ENCODE measurements around the gene GPSM3.

DNA sequence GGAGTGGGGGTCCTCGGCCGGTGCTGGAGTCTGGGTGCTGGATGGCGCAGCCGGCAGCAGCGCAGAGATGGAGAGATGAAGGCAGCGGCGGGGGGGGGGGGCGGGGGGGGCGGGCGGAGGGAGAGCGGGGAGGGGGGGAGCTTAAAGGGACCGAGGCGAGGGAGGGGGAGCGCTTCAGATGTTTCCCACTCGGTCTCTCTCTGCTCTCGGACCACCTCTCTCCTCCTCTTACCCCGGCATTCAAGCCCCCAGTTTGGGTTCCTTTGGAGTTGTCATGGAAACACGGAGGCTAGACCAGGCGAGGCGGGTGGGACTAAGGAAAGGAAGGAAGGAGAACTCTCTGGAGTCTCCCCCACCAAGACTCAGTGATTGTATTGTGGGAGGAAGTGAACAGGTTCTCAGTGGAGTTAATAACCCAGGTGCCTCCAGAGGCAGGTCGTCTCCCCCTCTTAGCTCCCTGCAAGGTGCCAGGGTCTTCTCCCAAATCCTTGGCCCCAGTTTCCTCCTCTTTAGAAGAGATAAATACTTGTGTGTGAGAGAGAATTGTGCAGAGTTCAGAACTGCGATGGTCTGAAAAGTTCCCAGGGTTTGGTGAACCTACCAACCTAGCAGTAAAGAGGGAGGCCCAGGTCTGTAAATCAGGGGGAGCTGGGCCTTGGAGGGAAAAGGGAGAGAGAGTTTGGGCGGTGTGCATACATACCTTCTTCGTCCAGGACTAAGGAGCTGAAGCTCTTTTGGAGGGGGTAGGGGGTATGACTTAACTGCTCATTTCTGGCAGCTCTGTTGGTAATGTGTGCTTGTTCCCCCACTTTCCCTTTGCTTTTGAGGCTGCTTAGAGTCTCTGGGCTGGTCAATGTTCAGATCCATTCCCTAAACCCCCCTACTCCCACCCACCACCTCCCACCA lies 40.3 kb downstream of the GPSM3 start, which contains the start of gene PRRT1:
- TF ChIP-seq, protein P1, sequence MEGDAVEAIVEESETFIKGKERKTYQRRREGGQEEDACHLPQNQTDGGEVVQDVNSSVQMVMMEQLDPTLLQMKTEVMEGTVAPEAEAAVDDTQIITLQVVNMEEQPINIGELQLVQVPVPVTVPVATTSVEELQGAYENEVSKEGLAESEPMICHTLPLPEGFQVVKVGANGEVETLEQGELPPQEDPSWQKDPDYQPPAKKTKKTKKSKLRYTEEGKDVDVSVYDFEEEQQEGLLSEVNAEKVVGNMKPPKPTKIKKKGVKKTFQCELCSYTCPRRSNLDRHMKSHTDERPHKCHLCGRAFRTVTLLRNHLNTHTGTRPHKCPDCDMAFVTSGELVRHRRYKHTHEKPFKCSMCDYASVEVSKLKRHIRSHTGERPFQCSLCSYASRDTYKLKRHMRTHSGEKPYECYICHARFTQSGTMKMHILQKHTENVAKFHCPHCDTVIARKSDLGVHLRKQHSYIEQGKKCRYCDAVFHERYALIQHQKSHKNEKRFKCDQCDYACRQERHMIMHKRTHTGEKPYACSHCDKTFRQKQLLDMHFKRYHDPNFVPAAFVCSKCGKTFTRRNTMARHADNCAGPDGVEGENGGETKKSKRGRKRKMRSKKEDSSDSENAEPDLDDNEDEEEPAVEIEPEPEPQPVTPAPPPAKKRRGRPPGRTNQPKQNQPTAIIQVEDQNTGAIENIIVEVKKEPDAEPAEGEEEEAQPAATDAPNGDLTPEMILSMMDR (IDR thresholded peaks at IDR 0.05) = no peak
- no peak for TF ChIP-seq EZH2 (IDR thresholded peaks at IDR 0.05; ENCODE audit: borderline replicate concordance, insufficient read depth, low read depth, low read length, poor library complexity, severe bottlenecking)

Measured in B cell (primary cell).